Gastrocnemius medialis (tissue), 4 donors: ENCODE results near the gene UMODL1. TPM values are rescaled to one million over a fixed set of nuclear protein-coding genes. Genes with fewer than 3 reads are reported as not detected.

Source experiments
- ATAC-seq, 2 donors: fragments of 150-250 bp; one replicate each; pipeline ENCODE4 v1.9.1; 2016
- DNase-seq, 2 donors: peaks; one replicate each; pipeline ENCODE4 v3.0.0-alpha.2; 2019
- H3K27ac ChIP-seq, 4 donors: fragments of 200-600 bp; sonication (generic); 1 replicate in 1 of 4; 2 replicates in 3 of 4; pipeline ENCODE4 v1.5.1; 2016 to 2018; ENCODE audit warnings: mild to moderate bottlenecking in 2 of 4, moderate library complexity in 1 of 4
- H3K27me3 ChIP-seq, 3 donors: fragments of 200-600 bp; sonication (generic) in 2 of 3; 1 replicate in 1 of 3; 2 replicates in 2 of 3; pipeline versions ENCODE4 v1.5.1 to v1.6.0; 2016 to 2019; ENCODE audit warnings: mild to moderate bottlenecking in 1 of 3, moderate library complexity in 1 of 3
- H3K36me3 ChIP-seq, 2 donors: fragments of 200-600 bp; sonication (generic) in 1 of 2; one replicate each; pipeline ENCODE4 v1.5.1; 2017 to 2018
- H3K4me1 ChIP-seq, 2 donors: fragments of 200-600 bp; sonication (generic) in 1 of 2; one replicate each; pipeline ENCODE4 v1.5.1; 2016 to 2017; ENCODE audit warnings: mild to moderate bottlenecking in 2 of 2
- H3K4me3 ChIP-seq, 4 donors: fragments of 200-600 bp; sonication (generic) in 3 of 4; 1 replicate in 1 of 4; 2 replicates in 3 of 4; pipeline ENCODE4 v1.5.1; 2016 to 2019; ENCODE audit warnings: mild to moderate bottlenecking in 2 of 4
- H3K9me3 ChIP-seq, 3 donors: fragments of 200-600 bp; sonication (generic) in 2 of 3; 1 replicate in 1 of 3; 2 replicates in 2 of 3; pipeline ENCODE4 v1.5.1; 2016 to 2019
- POLR2A ChIP-seq, 2 donors: fragments of 450-650 bp; IDR thresholded peaks; one replicate each; pipeline ENCODE4 v1.6.1; 2017; ENCODE audit warnings: antibody characterized with exemption in 2 of 2, mild to moderate bottlenecking in 2 of 2, moderate library complexity in 2 of 2
- in situ Hi-C, 4 donors: fragments of 200-750 bp; cut with MboI; loops; one replicate each; pipeline versions ENCODE4 v1.15.0 to v1.8.0; 2017; ENCODE audit warnings: low sequenced_read_pairs in 4 of 4
- intact Hi-C: fragments of 100-400 bp; cut with DNase I; formaldehyde crosslinking; loops from one replicate; pipeline ENCODE4 v1.15.1; 2023; ENCODE audit warnings: low total_unique reads
- total RNA-seq, 4 donors: library from RNA; depleted of rRNA; stranded (reverse); fragments of >200 nt; gene quantifications; one replicate each; pipeline versions ENCODE4 v1.1.0 to v1.2.3, GENCODE V29; 2016
- TF ChIP-seq, protein P1 (sequence below), 5 experiments: fragments of 450-650 bp in 3 of 5; fragments of 200-600 bp in 2 of 5; sonication (generic) in 2 of 5; IDR thresholded peaks in 4 of 5; conservative IDR thresholded peaks in 1 of 5; 1 replicate in 4 of 5; 2 replicates in 1 of 5; pipeline ENCODE4 v1.5.1; 2016 to 2019; ENCODE audit warnings: antibody characterized with exemption in 5 of 5, mild to moderate bottlenecking in 3 of 5, moderate library complexity in 3 of 5

UMODL1 gene
- total RNA-seq, 4 donors from 2014 or later = 0.13 TPM; not detected in 3

DNA sequence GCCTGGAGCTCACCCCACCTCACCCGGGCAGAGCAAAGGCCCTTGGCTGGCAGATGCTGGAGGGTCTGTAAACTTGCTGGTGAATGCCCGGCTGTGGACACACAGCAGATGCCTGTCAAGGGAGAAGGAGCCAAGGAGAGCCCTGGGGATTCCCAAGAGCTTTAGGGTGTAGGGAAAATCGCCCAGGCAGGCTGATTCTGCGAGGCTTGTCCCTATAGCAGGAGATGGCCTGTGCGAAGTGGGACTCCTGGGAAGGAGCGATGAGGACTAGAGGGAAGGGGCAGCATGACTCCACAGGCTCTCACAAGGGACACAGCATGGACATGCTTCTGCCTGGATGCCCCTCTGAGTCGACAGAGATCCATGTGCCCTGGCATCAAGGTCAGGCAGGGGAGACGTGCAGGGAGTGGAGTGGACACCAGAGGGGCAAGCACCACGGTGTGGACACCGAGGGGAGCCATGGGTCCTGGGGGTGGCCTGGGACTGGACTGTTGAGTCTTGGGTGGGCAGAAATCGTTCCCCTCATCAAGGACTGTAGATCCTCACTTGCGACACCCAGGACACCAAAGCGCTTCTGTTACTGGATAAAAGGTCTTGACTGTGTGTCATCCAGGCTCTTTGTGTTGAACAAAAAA, 76.4 kb downstream of the UMODL1 start:
- no peak overlapping the region for H3K27ac ChIP-seq
- H3K9me3 ChIP-seq = no peaks in the 10 kb centered on the region
- no peak overlapping the region for H3K4me3 ChIP-seq
- intact Hi-C loops = loop anchor here (5.0 kb wide), 1 partner anchor 305 kb away; no protein-coding TSS in a partner anchor
- H3K36me3 ChIP-seq = no peaks in the 10 kb centered on the region
- H3K4me1 ChIP-seq = no peaks in the 10 kb centered on the region
- TF ChIP-seq, protein P1, sequence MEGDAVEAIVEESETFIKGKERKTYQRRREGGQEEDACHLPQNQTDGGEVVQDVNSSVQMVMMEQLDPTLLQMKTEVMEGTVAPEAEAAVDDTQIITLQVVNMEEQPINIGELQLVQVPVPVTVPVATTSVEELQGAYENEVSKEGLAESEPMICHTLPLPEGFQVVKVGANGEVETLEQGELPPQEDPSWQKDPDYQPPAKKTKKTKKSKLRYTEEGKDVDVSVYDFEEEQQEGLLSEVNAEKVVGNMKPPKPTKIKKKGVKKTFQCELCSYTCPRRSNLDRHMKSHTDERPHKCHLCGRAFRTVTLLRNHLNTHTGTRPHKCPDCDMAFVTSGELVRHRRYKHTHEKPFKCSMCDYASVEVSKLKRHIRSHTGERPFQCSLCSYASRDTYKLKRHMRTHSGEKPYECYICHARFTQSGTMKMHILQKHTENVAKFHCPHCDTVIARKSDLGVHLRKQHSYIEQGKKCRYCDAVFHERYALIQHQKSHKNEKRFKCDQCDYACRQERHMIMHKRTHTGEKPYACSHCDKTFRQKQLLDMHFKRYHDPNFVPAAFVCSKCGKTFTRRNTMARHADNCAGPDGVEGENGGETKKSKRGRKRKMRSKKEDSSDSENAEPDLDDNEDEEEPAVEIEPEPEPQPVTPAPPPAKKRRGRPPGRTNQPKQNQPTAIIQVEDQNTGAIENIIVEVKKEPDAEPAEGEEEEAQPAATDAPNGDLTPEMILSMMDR (IDR thresholded peaks at IDR 0.05 in 4 of 5, conservative IDR thresholded peaks at IDR 0.05 in 1 of 5) = no peak
- no peak for TF ChIP-seq POLR2A (IDR thresholded peaks at IDR 0.05)
- in situ Hi-C loops = loop anchor here in 3 of 4 donors (5.0 to 25.0 kb wide), 3 partner anchors 127 to 315 kb away; no protein-coding TSS in a partner anchor
- no peak for ATAC-seq
- H3K27me3 ChIP-seq = no peaks in the 10 kb centered on the region
- no peak for DNase-seq

DNA sequence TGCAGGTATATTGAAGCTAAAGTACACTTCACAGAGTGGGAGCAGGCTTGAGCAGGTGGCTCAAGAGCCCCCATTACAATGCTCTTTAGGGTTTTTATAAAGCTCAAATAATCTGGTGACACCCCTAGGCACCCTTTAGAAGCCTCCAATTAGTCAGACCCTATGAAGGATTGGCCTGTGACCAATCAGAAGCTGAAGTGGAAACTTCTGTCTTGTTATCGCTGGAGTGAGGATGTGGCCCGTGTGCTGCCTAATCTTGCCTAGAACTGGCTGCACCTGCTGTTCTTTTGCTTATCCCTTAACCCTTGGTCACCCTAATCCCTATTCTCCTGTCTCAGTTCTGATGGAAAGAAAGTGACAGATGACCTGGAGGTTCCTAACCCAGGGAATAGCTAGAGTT, 77.0 kb downstream of the UMODL1 start:
- no peak for TF ChIP-seq POLR2A (IDR thresholded peaks at IDR 0.05)
- TF ChIP-seq, protein P1 (IDR thresholded peaks at IDR 0.05 in 4 of 5, conservative IDR thresholded peaks at IDR 0.05 in 1 of 5) = no peak
- no peak overlapping the region for H3K4me3 ChIP-seq
- intact Hi-C loops (loop anchor here (5.0 kb wide), 1 partner anchor 304 kb away; no protein-coding TSS in a partner anchor), in situ Hi-C loops (loop anchor here in 3 of 4 donors (5.0 to 25.0 kb wide), 3 partner anchors 127 to 314 kb away; no protein-coding TSS in a partner anchor)
- ATAC-seq (no peak), DNase-seq (no peak)
- H3K27me3 ChIP-seq = no peaks in the 10 kb centered on the region
- H3K4me1 ChIP-seq = no peaks in the 10 kb centered on the region
- no peak overlapping the region for H3K27ac ChIP-seq
- H3K9me3 ChIP-seq = no peaks in the 10 kb centered on the region
- H3K36me3 ChIP-seq = no peaks in the 10 kb centered on the region

- H3K4me3 ChIP-seq = no peak overlapping the region
- no peaks in the 10 kb centered on the region for H3K9me3 ChIP-seq
- in situ Hi-C loops (loop anchor here in 3 of 4 donors (5.0 to 25.0 kb wide), 3 partner anchors 126 to 314 kb away; no protein-coding TSS in a partner anchor), intact Hi-C loops (loop anchor here (5.0 kb wide), 1 partner anchor 304 kb away; no protein-coding TSS in a partner anchor)
- TF ChIP-seq, protein P1 (IDR thresholded peaks at IDR 0.05 in 4 of 5, conservative IDR thresholded peaks at IDR 0.05 in 1 of 5) = no peak
- no peaks in the 10 kb centered on the region for H3K27me3 ChIP-seq
- H3K27ac ChIP-seq = no peak overlapping the region
- ATAC-seq = no peak
- DNase-seq = no peak
- no peaks in the 10 kb centered on the region for H3K4me1 ChIP-seq
- H3K36me3 ChIP-seq = no peaks in the 10 kb centered on the region
These were observed 77.5 kb downstream of the UMODL1 start for GRCh38 chr21:42148584-42148983.

- Histone ChIP-seq H3K4me1 (no peaks in the 10 kb centered on the region), H3K36me3 (no peaks in the 10 kb centered on the region), H3K27ac (no peak overlapping the region), H3K9me3 (no peaks in the 10 kb centered on the region), H3K4me3 (no peak overlapping the region), H3K27me3 (no peaks in the 10 kb centered on the region)
- in situ Hi-C loops (loop anchor here (5.0 to 25.0 kb wide), 5 partner anchors 105 to 312 kb away; no protein-coding TSS in a partner anchor), intact Hi-C loops (loop anchor here (5.0 kb wide), 1 partner anchor 302 kb away; no protein-coding TSS in a partner anchor)
- no peak for DNase-seq
- no peak for ATAC-seq
- TF ChIP-seq POLR2A (IDR thresholded peaks at IDR 0.05) = no peak
- TF ChIP-seq, protein P1 (IDR thresholded peaks at IDR 0.05 in 4 of 5, conservative IDR thresholded peaks at IDR 0.05 in 1 of 5) = no peak
These were observed 78.7 kb downstream of the UMODL1 start for GRCh38 chr21:42149656-42150473.
